SK-N-SH (cell line): ENCODE measurements around the gene CLDN14. TPM values are rescaled to one million over a fixed set of nuclear protein-coding genes. Genes with fewer than 3 reads are reported as not detected.

ENCODE experiments used
- CTCF ChIA-PET: fragments of 300-600, 350-600 bp; formaldehyde crosslinking; extraction: SDS; loops from one replicate; lab custom pipeline; 2021; lab: Yijun Ruan, JAX
- POLR2A ChIA-PET: fragments of 350-600 bp; sonication (Branson Sonifier 250); formaldehyde crosslinking; extraction: SDS; loops from one replicate; lab custom pipeline; 2020; ENCODE audit warnings: antibody characterized with exemption, inconsistent platforms; lab: Yijun Ruan, JAX
- DNase-seq: peaks from one replicate; pipeline ENCODE4 v3.0.0; 2012
- H2AFZ ChIP-seq: fragments of 200-600 bp; sonication (generic); 2 replicates; pipeline ENCODE4 v1.8.1; 2016; ENCODE audit warnings: antibody characterized with exemption, mild to moderate bottlenecking, low read depth
- H3F3A ChIP-seq: fragments of 200-600 bp; sonication (generic); replicated peaks from 2 replicates; pipeline ENCODE3; 2016; ENCODE audit warnings: antibody characterized with exemption, mild to moderate bottlenecking; ENCODE audit not compliant: insufficient read depth
- H3K27ac ChIP-seq, 2 experiments: fragments of 200-500 bp in 1 of 2; fragments of 200-600 bp in 1 of 2; sonication (Bioruptor generic) in 1 of 2; sonication (generic), shearing (Covaris generic) in 1 of 2; 2 replicates each; pipeline versions ENCODE4 v1.5.1 to v1.6.1; 2014 to 2016; ENCODE audit warnings: low read depth in 2 of 2, inconsistent platforms in 1 of 2, low read length in 1 of 2, mild to moderate bottlenecking in 1 of 2, mixed read lengths in 1 of 2
- H3K27me3 ChIP-seq: fragments of 200-600 bp; sonication (generic), shearing (Covaris generic); 2 replicates; pipeline ENCODE4 v1.6.1; 2016; ENCODE audit warnings: mixed run types; ENCODE audit not compliant: insufficient read depth
- H3K36me3 ChIP-seq, 2 experiments: fragments of 200-500 bp in 1 of 2; fragments of 200-600 bp in 1 of 2; sonication (Bioruptor generic) in 1 of 2; sonication (generic) in 1 of 2; replicated peaks in 1 of 2; 2 replicates each; pipeline versions ENCODE3 to v1.5.1; 2014 to 2016; ENCODE audit warnings: low read length in 1 of 2, mild to moderate bottlenecking in 1 of 2; ENCODE audit not compliant: insufficient read depth in 2 of 2, control insufficient read depth in 1 of 2
- H3K4me1 ChIP-seq, 2 experiments: fragments of 200-500 bp in 1 of 2; fragments of 200-600 bp in 1 of 2; sonication (Bioruptor generic) in 1 of 2; sonication (generic), shearing (Covaris generic) in 1 of 2; 2 replicates each; pipeline versions ENCODE4 v1.5.1 to v1.6.1; 2014 to 2016; ENCODE audit warnings: low read depth in 1 of 2, low read length in 1 of 2, mixed run types in 1 of 2; ENCODE audit not compliant: insufficient read depth in 2 of 2, control insufficient read depth in 1 of 2
- H3K4me2 ChIP-seq: fragments of 200-600 bp; sonication (generic), shearing (Covaris generic); 2 replicates; pipeline ENCODE4 v1.6.1; 2017; ENCODE audit warnings: mixed run types
- H3K4me3 ChIP-seq, 2 experiments: fragments of 200-500 bp in 1 of 2; fragments of 200-600 bp in 1 of 2; sonication (Bioruptor generic) in 1 of 2; sonication (generic), shearing (Covaris generic) in 1 of 2; 2 replicates each; pipeline versions ENCODE4 v1.5.1 to v1.8.1; 2014 to 2016; ENCODE audit warnings: low read depth in 2 of 2, inconsistent platforms in 1 of 2, low read length in 1 of 2, mild to moderate bottlenecking in 1 of 2, mixed read lengths in 1 of 2, moderate library complexity in 1 of 2
- H3K79me2 ChIP-seq: fragments of 200-600 bp; sonication (generic); 2 replicates; pipeline ENCODE4 v1.8.1; 2017; ENCODE audit warnings: mild to moderate bottlenecking; ENCODE audit not compliant: insufficient read depth
- H3K9ac ChIP-seq: fragments of 200-600 bp; sonication (generic); 2 replicates; pipeline ENCODE4 v1.6.1; 2017; ENCODE audit warnings: mixed run types
- H3K9me2 ChIP-seq: fragments of 200-600 bp; sonication (generic); 2 replicates; pipeline ENCODE4 v1.6.1; 2017; ENCODE audit warnings: mixed run types
- H3K9me3 ChIP-seq: fragments of 200-600 bp; sonication (generic); 2 replicates; pipeline ENCODE4 v1.6.1; 2017; ENCODE audit warnings: mixed run types, mild to moderate bottlenecking, moderate library complexity
- H4K20me1 ChIP-seq: fragments of 200-600 bp; sonication (generic); 2 replicates; pipeline ENCODE4 v1.6.1; 2017; ENCODE audit warnings: mild to moderate bottlenecking, mixed run types; ENCODE audit not compliant: insufficient read depth
- CHD2 ChIP-seq: fragments of 150-350 bp; IDR thresholded peaks from 2 replicates; pipeline ENCODE4 v1.6.1; 2018; ENCODE audit warnings: low read length; ENCODE audit not compliant: partially characterized antibody
- CTCF ChIP-seq: fragments of 200-600 bp; sonication (generic); IDR thresholded peaks from 2 replicates; pipeline ENCODE4 v1.6.1; 2017; ENCODE audit warnings: antibody characterized with exemption, mild to moderate bottlenecking, moderate library complexity
- ELF1 ChIP-seq: IDR thresholded peaks from 2 replicates; pipeline ENCODE4 v1.4.0; 2012
- EZH2phosphoT487 ChIP-seq: fragments of 200-600 bp; sonication (generic); IDR thresholded peaks from 2 replicates; pipeline ENCODE4 v1.6.1; 2017; ENCODE audit warnings: low read depth, mixed run types, mild to moderate bottlenecking, antibody characterized with exemption, moderate library complexity, borderline replicate concordance
- FOXM1 ChIP-seq: IDR thresholded peaks from 2 replicates; pipeline ENCODE4 v1.4.0; 2012; ENCODE audit warnings: low read depth, mild to moderate bottlenecking
- GABPA ChIP-seq: IDR thresholded peaks from 2 replicates; pipeline ENCODE4 v1.4.0; 2012; ENCODE audit warnings: low read depth, mild to moderate bottlenecking
- GATA2 ChIP-seq: sonication (generic); formaldehyde crosslinking; IDR thresholded peaks from 2 replicates; pipeline ENCODE4 v1.5.0; 2020; ENCODE audit warnings: mild to moderate bottlenecking, missing genetic modification reagents
- IRF3 ChIP-seq: fragments of 150-350 bp; IDR thresholded peaks from 2 replicates; pipeline ENCODE4 v1.6.1; 2016; ENCODE audit warnings: mild to moderate bottlenecking, low read depth, low read length
- JUND ChIP-seq: IDR thresholded peaks from 2 replicates; pipeline ENCODE4 v1.4.0; 2012
- MAX ChIP-seq: IDR thresholded peaks from 2 replicates; pipeline ENCODE4 v1.4.0; 2012; ENCODE audit warnings: low read depth
- MEF2A ChIP-seq: IDR thresholded peaks from 2 replicates; pipeline ENCODE4 v1.4.0; 2012; ENCODE audit warnings: low read depth, borderline replicate concordance
- NRF1 ChIP-seq: IDR thresholded peaks from 2 replicates; pipeline ENCODE4 v1.6.1; 2012; ENCODE audit warnings: low read depth, mild to moderate bottlenecking, low read length
- RAD21 ChIP-seq: IDR thresholded peaks from 2 replicates; pipeline ENCODE4 v1.6.1; 2012; ENCODE audit warnings: mild to moderate bottlenecking, low read length
- RCOR1 ChIP-seq: fragments of 150-350 bp; IDR thresholded peaks from 2 replicates; pipeline ENCODE4 v1.6.1; 2017; ENCODE audit warnings: antibody characterized with exemption, low read length
- SMC3 ChIP-seq: IDR thresholded peaks from 2 replicates; pipeline ENCODE4 v1.6.1; 2012; ENCODE audit warnings: low read depth, low read length, improper control_type of control experiment
- TCF12 ChIP-seq: IDR thresholded peaks from 2 replicates; pipeline ENCODE4 v1.4.0; 2012
- USF1 ChIP-seq: IDR thresholded peaks from 2 replicates; pipeline ENCODE4 v1.4.0; 2012; ENCODE audit warnings: low read depth, borderline replicate concordance
- YY1 ChIP-seq: IDR thresholded peaks from 2 replicates; pipeline ENCODE4 v1.4.0; 2012; ENCODE audit warnings: low read depth, mild to moderate bottlenecking
- WGBS: methylation state at CpG from one replicate; pipeline ENCODE4 v1.1.6; 2017; ENCODE audit warnings: low lambda C conversion rate; 5-methylcytosine and 5-hydroxymethylcytosine counted together
- polyA plus RNA-seq, 3 experiments: library from polyadenylated mRNA; depleted of rRNA; stranded (reverse); fragments of >200 nt; gene quantifications; 2 replicates each; pipeline ENCODE4 v1.2.3, GENCODE V29; 2012
- TF ChIP-seq, protein P1 (sequence below): IDR thresholded peaks from 2 replicates; pipeline ENCODE4; 2012
- TF ChIP-seq, protein P2 (sequence below): fragments of 150-350 bp; IDR thresholded peaks from 2 replicates; pipeline ENCODE4 v1.6.1; 2017; ENCODE audit warnings: antibody characterized with exemption, low read length, low read depth, borderline replicate concordance

The CLDN14 gene
- polyA plus RNA-seq, 1 of the 3 experiments (the other 2 are of a cell fraction), result not detected

- TF ChIP-seq, protein P1, sequence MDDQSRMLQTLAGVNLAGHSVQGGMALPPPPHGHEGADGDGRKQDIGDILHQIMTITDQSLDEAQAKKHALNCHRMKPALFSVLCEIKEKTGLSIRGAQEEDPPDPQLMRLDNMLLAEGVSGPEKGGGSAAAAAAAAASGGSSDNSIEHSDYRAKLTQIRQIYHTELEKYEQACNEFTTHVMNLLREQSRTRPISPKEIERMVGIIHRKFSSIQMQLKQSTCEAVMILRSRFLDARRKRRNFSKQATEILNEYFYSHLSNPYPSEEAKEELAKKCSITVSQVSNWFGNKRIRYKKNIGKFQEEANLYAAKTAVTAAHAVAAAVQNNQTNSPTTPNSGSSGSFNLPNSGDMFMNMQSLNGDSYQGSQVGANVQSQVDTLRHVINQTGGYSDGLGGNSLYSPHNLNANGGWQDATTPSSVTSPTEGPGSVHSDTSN, result no peak
- TF ChIP-seq MEF2A (no peak), SMC3 (no peak), USF1 (no peak)
- TF ChIP-seq, protein P2, sequence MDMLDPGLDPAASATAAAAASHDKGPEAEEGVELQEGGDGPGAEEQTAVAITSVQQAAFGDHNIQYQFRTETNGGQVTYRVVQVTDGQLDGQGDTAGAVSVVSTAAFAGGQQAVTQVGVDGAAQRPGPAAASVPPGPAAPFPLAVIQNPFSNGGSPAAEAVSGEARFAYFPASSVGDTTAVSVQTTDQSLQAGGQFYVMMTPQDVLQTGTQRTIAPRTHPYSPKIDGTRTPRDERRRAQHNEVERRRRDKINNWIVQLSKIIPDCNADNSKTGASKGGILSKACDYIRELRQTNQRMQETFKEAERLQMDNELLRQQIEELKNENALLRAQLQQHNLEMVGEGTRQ, result no peak
These were observed 15.3 kb downstream of the CLDN14 start (continued) for GRCh38 chr21:36464590-36464989.

GRCh38 chr21:36463991-36464390, 15.9 kb downstream of the CLDN14 start:
- 82% methylated on average over 10 of the region's 10 CpGs for WGBS
- POLR2A ChIA-PET, result no interaction called here
- no peaks in the 10 kb centered on the region for H3K9me2 ChIP-seq
- H2AFZ ChIP-seq, result no peak overlapping the region
- H3K4me3 ChIP-seq, result no peak overlapping the region
- H3K9ac ChIP-seq, result no peak overlapping the region
- H3K27me3 ChIP-seq, result no peaks in the 10 kb centered on the region
- no peaks in the 10 kb centered on the region for H3K4me1 ChIP-seq
- no peaks in the 10 kb centered on the region for H3K9me3 ChIP-seq
- no peaks in the 10 kb centered on the region for H3K79me2 ChIP-seq
- H3K4me2 ChIP-seq, result no peak overlapping the region
- TF ChIP-seq CTCF (no peak), USF1 (no peak), NRF1 (no peak), IRF3 (no peak), YY1 (no peak), MEF2A (no peak), ELF1 (no peak), RCOR1 (no peak), JUND (no peak), EZH2phosphoT487 (no peak), RAD21 (no peak), GABPA (no peak), GATA2 (CRISPR knock-in tag) (no peak), MAX (no peak), SMC3 (no peak), FOXM1 (no peak), TCF12 (no peak), CHD2 (no peak)
- H3F3A ChIP-seq, result no peaks in the 10 kb centered on the region
- H4K20me1 ChIP-seq, result no peaks in the 10 kb centered on the region
- no peak overlapping the region for H3K27ac ChIP-seq
- CTCF ChIA-PET, result no interaction called here
- no peak for DNase-seq
- H3K36me3 ChIP-seq, result no peaks in the 10 kb centered on the region
